Caco-2 (cell line): ENCODE measurements around the gene DLG2. TPM values are rescaled to one million over a fixed set of nuclear protein-coding genes. Genes with fewer than 3 reads are reported as not detected.

Experiments used
- BruUV-seq: library from RNA; stranded (reverse); fragments of 400-500 nt; replicated peaks from 2 replicates; lab custom pipeline; 2021; lab: Mats Ljungman, UMichigan
- CTCF ChIA-PET: fragments of 300-600 bp; sonication (Branson Sonifier 250); formaldehyde crosslinking; loops from one replicate; lab custom pipeline; 2022; ENCODE audit warnings: antibody characterized with exemption; lab: Charles Lee
- POLR2A ChIA-PET: fragments of 300-600 bp; sonication (Branson Sonifier 250); formaldehyde crosslinking; loops from one replicate; lab custom pipeline; 2022; ENCODE audit warnings: antibody characterized with exemption; lab: Charles Lee
- DNase-seq, 2 experiments: peaks; one replicate each; pipeline versions ENCODE4 v3.0.0 to v3.0.0-alpha.2; 2020 to 2022
- H3K27me3 ChIP-seq: replicated peaks from 2 replicates; pipeline ENCODE4 v1.6.0; 2011; ENCODE audit warnings: low read length; ENCODE audit not compliant: control insufficient read depth, insufficient read depth
- H3K36me3 ChIP-seq: 2 replicates; pipeline ENCODE4 v1.5.1; 2011; ENCODE audit warnings: low read length; ENCODE audit not compliant: control insufficient read depth, insufficient read depth
- H3K4me1 ChIP-seq: fragments of 250-450 bp; sonication (Bioruptor Pico); 2 replicates; pipeline ENCODE4 v1.5.1; 2020; ENCODE audit warnings: mild to moderate bottlenecking
- H3K4me3 ChIP-seq: 2 replicates; pipeline ENCODE4 v1.5.1; 2011; ENCODE audit warnings: low read depth, mild to moderate bottlenecking, control low read depth, low read length
- H3K9me3 ChIP-seq: fragments of 250-450 bp; sonication (Bioruptor Pico); 2 replicates; pipeline ENCODE4 v1.5.1; 2020; ENCODE audit warnings: mild to moderate bottlenecking, moderate library complexity
- H3K27ac Mint-ChIP-seq: one replicate; pipeline ENCODE4 v1.8.0; 2022; ENCODE audit warnings: mixed read lengths; ENCODE audit not compliant: unreplicated experiment
- H3K27me3 Mint-ChIP-seq: one replicate; pipeline ENCODE4 v1.8.0; 2022; ENCODE audit warnings: mixed read lengths; ENCODE audit not compliant: insufficient read depth, unreplicated experiment
- H3K36me3 Mint-ChIP-seq: one replicate; pipeline ENCODE4 v1.8.0; 2022; ENCODE audit warnings: mild to moderate bottlenecking, mixed read lengths; ENCODE audit not compliant: insufficient read depth, unreplicated experiment
- H3K4me1 Mint-ChIP-seq: one replicate; pipeline ENCODE4 v1.8.0; 2022; ENCODE audit warnings: low read depth, mixed read lengths; ENCODE audit not compliant: unreplicated experiment
- H3K4me3 Mint-ChIP-seq: one replicate; pipeline ENCODE4 v1.8.0; 2022; ENCODE audit warnings: mild to moderate bottlenecking, moderate library complexity, mixed read lengths; ENCODE audit not compliant: unreplicated experiment
- H3K9me3 Mint-ChIP-seq: one replicate; pipeline ENCODE4 v1.8.0; 2022; ENCODE audit warnings: mixed read lengths; ENCODE audit not compliant: unreplicated experiment
- CTCF ChIP-seq, 2 experiments: fragments of 200-600 bp in 1 of 2; IDR thresholded peaks; 1 replicate in 1 of 2; 2 replicates in 1 of 2; pipeline versions ENCODE4 v1.5.1 to v1.8.0; 2011 to 2022; ENCODE audit warnings: antibody characterized with exemption in 1 of 2, control low read depth in 1 of 2, inconsistent platforms in 1 of 2, low read depth in 1 of 2, low read length in 1 of 2, mild to moderate bottlenecking in 1 of 2, moderate library complexity in 1 of 2; ENCODE audit not compliant: insufficient read depth in 1 of 2, severe bottlenecking in 1 of 2, unreplicated experiment in 1 of 2
- intact Hi-C: fragments of 100-400 bp; cut with micrococcal nuclease; formaldehyde crosslinking; loops from one replicate; pipeline ENCODE4 v1.10.0; 2022; ENCODE audit not compliant: unreplicated experiment
- total RNA-seq: library from RNA; stranded (reverse); gene quantifications from 2 replicates; pipeline ENCODE4 v1.2.3, GENCODE V29; 2022

DLG2 gene
- total RNA-seq, 1 experiment from 2014 or later: 21.6 TPM

DNA sequence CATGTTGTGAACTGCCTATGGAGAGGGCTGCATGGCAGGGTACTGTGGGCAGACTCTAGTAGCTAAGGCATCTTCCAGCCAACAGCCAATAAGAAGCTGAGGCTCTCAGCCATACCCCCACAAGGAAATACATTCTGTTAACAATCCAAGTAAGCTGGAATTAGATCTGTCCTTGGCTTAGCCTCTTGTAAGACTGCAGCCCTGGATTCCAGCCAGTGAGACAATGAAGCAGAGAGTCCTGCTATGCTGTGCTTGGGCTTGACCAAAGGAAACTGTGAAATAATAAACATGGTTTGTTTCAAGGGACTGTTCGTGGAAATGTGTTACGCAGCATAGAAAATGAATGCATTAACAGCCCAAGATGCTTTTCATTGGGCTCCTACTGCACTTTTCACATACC lies 1243.6 kb downstream of the DLG2 start:
- TF ChIP-seq CTCF (IDR thresholded peaks at IDR 0.05; ENCODE audit: insufficient read depth in 1 of 2, low read depth in 1 of 2, low read length in 1 of 2, severe bottlenecking in 1 of 2, unreplicated experiment in 1 of 2): no peak
- intact Hi-C loops: loop anchor here (10.0 kb wide), 1 partner anchor 331 kb away; no protein-coding TSS in a partner anchor
- no peak overlapping the region for H3K27ac Mint-ChIP-seq
- POLR2A ChIA-PET: interaction anchor here (0.6 kb wide), 1 partner anchor 182 kb away, joined by 3 read pairs; no protein-coding TSS in a partner anchor
- H3K4me1 Mint-ChIP-seq: no peaks in the 10 kb centered on the region
- H3K4me3 Mint-ChIP-seq: no peak overlapping the region
- H3K36me3 Mint-ChIP-seq: no peaks in the 10 kb centered on the region
- Histone ChIP-seq H3K36me3 (no peaks in the 10 kb centered on the region), H3K4me3 (no peak overlapping the region), H3K4me1 (no peaks in the 10 kb centered on the region), H3K9me3 (no peaks in the 10 kb centered on the region), H3K27me3 (no peaks in the 10 kb centered on the region; the same call in 1 of the 2 replicates)
- no peak for DNase-seq
- no TSS peak for BruUV-seq
- H3K27me3 Mint-ChIP-seq: peaks cover 5% of the 10 kb centered on the region
- CTCF ChIA-PET: interaction anchor here (0.6 to 3.0 kb wide), 4 partner anchors 141 to 340 kb away, joined by 3 to 9 read pairs (median 3); no protein-coding TSS in a partner anchor
- H3K9me3 Mint-ChIP-seq: no peaks in the 10 kb centered on the region

- CTCF ChIA-PET: no interaction called here
- no peaks in the 10 kb centered on the region for H3K9me3 Mint-ChIP-seq
Measured at GRCh38 chr11:84381666-84382065, 1245.5 kb downstream of the DLG2 start.

GRCh38 chr11:84372381-84372950 lies 1254.7 kb downstream of the DLG2 start:
- Mint-ChIP-seq H3K9me3 (no peaks in the 10 kb centered on the region), H3K4me1 (no peaks in the 10 kb centered on the region), H3K27ac (no peak overlapping the region), H3K36me3 (no peaks in the 10 kb centered on the region), H3K27me3 (peaks cover 3% of the 10 kb centered on the region), H3K4me3 (no peak overlapping the region)
- Histone ChIP-seq H3K27me3 (no peaks in the 10 kb centered on the region), H3K4me3 (no peak overlapping the region), H3K4me1 (no peaks in the 10 kb centered on the region), H3K36me3 (no peaks in the 10 kb centered on the region), H3K9me3 (no peaks in the 10 kb centered on the region)
- no TSS peak for BruUV-seq
- intact Hi-C loops: no loop called here
- no peak for TF ChIP-seq CTCF (IDR thresholded peaks at IDR 0.05; ENCODE audit: insufficient read depth in 1 of 2, low read depth in 1 of 2, low read length in 1 of 2, severe bottlenecking in 1 of 2, unreplicated experiment in 1 of 2)
- ChIA-PET POLR2A (no interaction called here), CTCF (no interaction called here)
- DNase-seq: no peak

More at GRCh38 chr11:84381666-84382065, 1245.5 kb downstream of the DLG2 start:
- BruUV-seq: no TSS peak
- H3K36me3 Mint-ChIP-seq: no peaks in the 10 kb centered on the region
- H3K4me3 Mint-ChIP-seq: no peak overlapping the region
- no peaks in the 10 kb centered on the region; the same call in 1 of the 2 replicates for H3K27me3 ChIP-seq
- H3K4me1 Mint-ChIP-seq: no peaks in the 10 kb centered on the region
- H3K27ac Mint-ChIP-seq: no peak overlapping the region
- intact Hi-C loops: loop anchor here (10.0 kb wide), 1 partner anchor 333 kb away; no protein-coding TSS in a partner anchor
- no peak for TF ChIP-seq CTCF (IDR thresholded peaks at IDR 0.05; ENCODE audit: insufficient read depth in 1 of 2, low read depth in 1 of 2, low read length in 1 of 2, severe bottlenecking in 1 of 2, unreplicated experiment in 1 of 2)
- no peak overlapping the region for H3K4me3 ChIP-seq
- DNase-seq: no peak
- POLR2A ChIA-PET: no interaction called here
- H3K27me3 Mint-ChIP-seq: peaks cover 5% of the 10 kb centered on the region
- no peaks in the 10 kb centered on the region for H3K4me1 ChIP-seq
- H3K36me3 ChIP-seq: no peaks in the 10 kb centered on the region
- no peaks in the 10 kb centered on the region for H3K9me3 ChIP-seq
